GM12878 (cell line): ENCODE measurements around the gene RAB2B. TPM values are rescaled to one million over a fixed set of nuclear protein-coding genes. Genes with fewer than 3 reads are reported as not detected.

Experiments used
- BHLHE40 ChIP-seq, 2 experiments: fragments of 450-650 bp in 1 of 2; IDR thresholded peaks; 2 replicates each; pipeline ENCODE4 v1.6.1; 2011 to 2017; ENCODE audit warnings: low read depth in 2 of 2, borderline replicate concordance in 1 of 2, improper control_type of control experiment in 1 of 2, low read length in 1 of 2, mild to moderate bottlenecking in 1 of 2
- CEBPB ChIP-seq, 2 experiments: fragments of 150-350 bp in 1 of 2; IDR thresholded peaks; 2 replicates each; pipeline ENCODE4 v1.6.1; 2012 to 2014; ENCODE audit warnings: low read depth in 2 of 2, low read length in 2 of 2, borderline replicate concordance in 1 of 2, inconsistent platforms in 1 of 2
- CHD1 ChIP-seq: IDR thresholded peaks from 2 replicates; pipeline ENCODE4 v1.6.1; 2012; ENCODE audit warnings: low read depth, low read length, improper control_type of control experiment
- EGR1 ChIP-seq, 2 experiments: IDR thresholded peaks; 1 replicate in 1 of 2; 2 replicates in 1 of 2; pipeline ENCODE4 v1.6.1; 2011 to 2012; ENCODE audit warnings: low read depth in 2 of 2, low read length in 2 of 2, borderline replicate concordance in 1 of 2, mild to moderate bottlenecking in 1 of 2, moderate library complexity in 1 of 2
- KDM1A ChIP-seq: fragments of 200-600 bp; sonication (generic); IDR thresholded peaks from 2 replicates; pipeline ENCODE4 v1.6.1; 2016; ENCODE audit warnings: borderline replicate concordance
- MEF2A ChIP-seq: IDR thresholded peaks from 2 replicates; pipeline ENCODE4 v1.6.1; 2011; ENCODE audit warnings: low read depth, mild to moderate bottlenecking, low read length, moderate library complexity; ENCODE audit not compliant: insufficient read depth
- MEF2B ChIP-seq: fragments of 450-650 bp; IDR thresholded peaks from 2 replicates; pipeline ENCODE4 v1.6.1; 2018; ENCODE audit warnings: mild to moderate bottlenecking, moderate library complexity; ENCODE audit not compliant: partially characterized antibody, poor library complexity, severe bottlenecking
- NBN ChIP-seq: fragments of 450-650 bp; IDR thresholded peaks from 2 replicates; pipeline ENCODE4 v1.6.1; 2016
- NFIC ChIP-seq: IDR thresholded peaks from 2 replicates; pipeline ENCODE4 v1.6.1; 2012; ENCODE audit warnings: low read depth, mild to moderate bottlenecking, inconsistent platforms, low read length, moderate library complexity
- NR2F1 ChIP-seq: fragments of 450-650 bp; conservative IDR thresholded peaks from 2 replicates; pipeline ENCODE4 v1.6.1; 2017; ENCODE audit warnings: mild to moderate bottlenecking
- PAX8 ChIP-seq: fragments of 450-650 bp; IDR thresholded peaks from 2 replicates; pipeline ENCODE4 v1.6.1; 2017; ENCODE audit warnings: mild to moderate bottlenecking, moderate library complexity
- SMARCA5 ChIP-seq: fragments of 450-650 bp; IDR thresholded peaks from 2 replicates; pipeline ENCODE4 v1.6.1; 2017; ENCODE audit warnings: mild to moderate bottlenecking
- SREBF2 ChIP-seq: IDR thresholded peaks from 2 replicates; pipeline ENCODE4 v1.6.1; 2012; ENCODE audit warnings: mild to moderate bottlenecking, low read length
- ZBED1 ChIP-seq: IDR thresholded peaks from 2 replicates; pipeline ENCODE4 v1.6.1; 2016; ENCODE audit warnings: borderline replicate concordance
- ZNF384 ChIP-seq: IDR thresholded peaks from 2 replicates; pipeline ENCODE4 v1.6.1; 2012; ENCODE audit warnings: low read depth, mild to moderate bottlenecking, low read length, improper control_type of control experiment, borderline replicate concordance
- ZZZ3 ChIP-seq: IDR thresholded peaks from 2 replicates; pipeline ENCODE4 v1.6.1; 2011; ENCODE audit warnings: low read depth; ENCODE audit not compliant: control insufficient read depth, insufficient read length
- polyA plus RNA-seq, 11 experiments: library from polyadenylated mRNA; depleted of rRNA in 4 of 11; unstranded in 6 of 11; stranded (reverse) in 5 of 11; fragments of >200 nt; fragmentation: Nextera tagmentation in 4 of 11; fragmentation: Illumina TruSeq in 1 of 11; extraction: Ambion mirVana in 4 of 11; extraction: Trizol in 1 of 11; gene quantifications; 1 replicate in 1 of 11; 2 replicates in 10 of 11; pipeline versions ENCODE4 v1.2.1 to v1.2.3, GENCODE V29; 2011 to 2016; ENCODE audit warnings: inconsistent platforms in 2 of 11, missing spikeins in 2 of 11, low read depth in 1 of 11
- total RNA-seq, 4 experiments: library from RNA; depleted of rRNA in 3 of 4; stranded (reverse); fragments of >200 nt in 3 of 4; fragmentation: Illumina TruSeq in 1 of 4; extraction: Trizol in 1 of 4; gene quantifications; 2 replicates each; pipeline versions ENCODE4 v1.2.1 to v1.2.3, GENCODE V29; 2013 to 2021
- TF ChIP-seq, protein P1 (sequence below): fragments of 450-650 bp; IDR thresholded peaks from 2 replicates; pipeline ENCODE4 v1.6.1; 2017; ENCODE audit warnings: low read depth, mild to moderate bottlenecking, moderate library complexity
- TF ChIP-seq, protein P2 (sequence below): fragments of 450-650 bp; conservative IDR thresholded peaks from 2 replicates; pipeline ENCODE4 v1.6.1; 2017; ENCODE audit warnings: mild to moderate bottlenecking, moderate library complexity
- TF ChIP-seq, protein P3 (sequence below): fragments of 150-350 bp; IDR thresholded peaks from 2 replicates; pipeline ENCODE4 v1.6.1; 2016; ENCODE audit warnings: low read depth, low read length
- TF ChIP-seq, protein P4 (sequence below): IDR thresholded peaks from 2 replicates; pipeline ENCODE4 v1.6.1; 2011; ENCODE audit warnings: borderline replicate concordance, low read depth, mild to moderate bottlenecking, moderate library complexity, low read length; ENCODE audit not compliant: insufficient read depth, poor library complexity, severe bottlenecking

The RAB2B gene
- total and polyA plus RNA-seq, 10 of the 15 experiments (the other 5 are each of a cell fraction or from before 2014, with no cell fraction given), result 5.6 to 45.1 (median 12.5) TPM

DNA sequence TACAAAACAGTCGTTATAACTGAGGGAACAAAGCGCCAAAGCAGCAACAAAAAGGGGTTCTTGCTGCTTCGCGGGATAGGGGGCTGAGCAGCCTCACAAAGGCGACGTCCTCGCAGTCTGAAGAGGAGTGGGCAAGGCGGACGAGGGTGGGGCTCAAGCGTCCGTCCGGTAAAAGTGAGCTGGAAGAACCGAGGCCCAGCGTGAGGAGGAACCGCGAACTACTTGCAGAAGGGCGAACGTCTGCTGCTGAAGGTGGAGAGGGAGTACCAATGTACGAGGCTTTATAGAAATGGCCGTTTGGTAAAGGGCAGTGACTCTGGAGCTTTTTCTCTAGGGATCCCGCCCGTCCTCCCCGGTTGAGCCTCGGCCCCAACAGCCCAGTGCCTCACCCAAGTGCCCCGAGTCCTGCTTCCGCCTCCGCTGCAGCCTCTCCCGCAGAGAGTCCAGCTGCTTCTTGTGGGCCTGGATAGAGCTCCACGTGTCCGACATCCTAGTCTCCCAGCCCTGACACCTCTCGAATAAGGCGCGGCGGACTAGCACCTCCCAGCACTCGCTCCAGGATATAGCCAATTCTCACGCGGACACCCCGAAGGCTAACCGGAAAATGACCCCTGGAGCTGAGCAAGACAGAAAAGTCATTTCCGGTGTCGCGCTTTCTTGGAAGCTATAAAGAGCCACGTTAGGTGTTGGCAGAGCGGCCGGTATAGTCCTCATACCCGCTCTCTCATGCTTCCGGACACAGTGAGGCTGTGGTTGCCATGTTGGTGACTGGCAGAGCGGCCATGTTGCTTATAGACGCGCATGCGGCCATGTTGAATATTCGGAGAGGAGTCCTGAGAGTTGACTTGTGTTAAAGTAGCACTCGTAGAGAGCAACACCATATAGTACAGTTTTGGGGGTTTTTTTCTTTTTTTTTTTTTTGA lies 34.2 kb upstream of the RAB2B start, which contains the start of gene METTL3 (continued):
- 0 out of 3 replicates have a peak, but pooled peaks of 1 of the 2 experiments have one; percentile 1 for TF ChIP-seq EGR1 (IDR thresholded peaks at IDR 0.05; ENCODE audit: borderline replicate concordance in 1 of 2, low read depth in 2 of 2, low read length in 2 of 2)
- TF ChIP-seq, protein P1, sequence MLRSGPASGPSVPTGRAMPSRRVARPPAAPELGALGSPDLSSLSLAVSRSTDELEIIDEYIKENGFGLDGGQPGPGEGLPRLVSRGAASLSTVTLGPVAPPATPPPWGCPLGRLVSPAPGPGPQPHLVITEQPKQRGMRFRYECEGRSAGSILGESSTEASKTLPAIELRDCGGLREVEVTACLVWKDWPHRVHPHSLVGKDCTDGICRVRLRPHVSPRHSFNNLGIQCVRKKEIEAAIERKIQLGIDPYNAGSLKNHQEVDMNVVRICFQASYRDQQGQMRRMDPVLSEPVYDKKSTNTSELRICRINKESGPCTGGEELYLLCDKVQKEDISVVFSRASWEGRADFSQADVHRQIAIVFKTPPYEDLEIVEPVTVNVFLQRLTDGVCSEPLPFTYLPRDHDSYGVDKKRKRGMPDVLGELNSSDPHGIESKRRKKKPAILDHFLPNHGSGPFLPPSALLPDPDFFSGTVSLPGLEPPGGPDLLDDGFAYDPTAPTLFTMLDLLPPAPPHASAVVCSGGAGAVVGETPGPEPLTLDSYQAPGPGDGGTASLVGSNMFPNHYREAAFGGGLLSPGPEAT, result peak; percentile 74
- TF ChIP-seq CEBPB (IDR thresholded peaks at IDR 0.05; ENCODE audit: borderline replicate concordance in 1 of 2, low read depth in 2 of 2, low read length in 2 of 2), result no peak
- peak; percentile 71 for TF ChIP-seq NR2F1
- TF ChIP-seq KDM1A, result no peak
- no peak for TF ChIP-seq SREBF2
- TF ChIP-seq NFIC, result no peak
- no peak for TF ChIP-seq SMARCA5
- TF ChIP-seq, protein P2, sequence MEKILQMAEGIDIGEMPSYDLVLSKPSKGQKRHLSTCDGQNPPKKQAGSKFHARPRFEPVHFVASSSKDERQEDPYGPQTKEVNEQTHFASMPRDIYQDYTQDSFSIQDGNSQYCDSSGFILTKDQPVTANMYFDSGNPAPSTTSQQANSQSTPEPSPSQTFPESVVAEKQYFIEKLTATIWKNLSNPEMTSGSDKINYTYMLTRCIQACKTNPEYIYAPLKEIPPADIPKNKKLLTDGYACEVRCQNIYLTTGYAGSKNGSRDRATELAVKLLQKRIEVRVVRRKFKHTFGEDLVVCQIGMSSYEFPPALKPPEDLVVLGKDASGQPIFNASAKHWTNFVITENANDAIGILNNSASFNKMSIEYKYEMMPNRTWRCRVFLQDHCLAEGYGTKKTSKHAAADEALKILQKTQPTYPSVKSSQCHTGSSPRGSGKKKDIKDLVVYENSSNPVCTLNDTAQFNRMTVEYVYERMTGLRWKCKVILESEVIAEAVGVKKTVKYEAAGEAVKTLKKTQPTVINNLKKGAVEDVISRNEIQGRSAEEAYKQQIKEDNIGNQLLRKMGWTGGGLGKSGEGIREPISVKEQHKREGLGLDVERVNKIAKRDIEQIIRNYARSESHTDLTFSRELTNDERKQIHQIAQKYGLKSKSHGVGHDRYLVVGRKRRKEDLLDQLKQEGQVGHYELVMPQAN, result peak; percentile 96
- TF ChIP-seq BHLHE40 (IDR thresholded peaks at IDR 0.05; ENCODE audit: borderline replicate concordance in 1 of 2, low read depth in 2 of 2, low read length in 1 of 2), result no peak
- 0 out of 2 replicates have a peak, but pooled peaks have one; percentile 16 for TF ChIP-seq MEF2A
- TF ChIP-seq ZNF384, result no peak
- TF ChIP-seq, protein P3, sequence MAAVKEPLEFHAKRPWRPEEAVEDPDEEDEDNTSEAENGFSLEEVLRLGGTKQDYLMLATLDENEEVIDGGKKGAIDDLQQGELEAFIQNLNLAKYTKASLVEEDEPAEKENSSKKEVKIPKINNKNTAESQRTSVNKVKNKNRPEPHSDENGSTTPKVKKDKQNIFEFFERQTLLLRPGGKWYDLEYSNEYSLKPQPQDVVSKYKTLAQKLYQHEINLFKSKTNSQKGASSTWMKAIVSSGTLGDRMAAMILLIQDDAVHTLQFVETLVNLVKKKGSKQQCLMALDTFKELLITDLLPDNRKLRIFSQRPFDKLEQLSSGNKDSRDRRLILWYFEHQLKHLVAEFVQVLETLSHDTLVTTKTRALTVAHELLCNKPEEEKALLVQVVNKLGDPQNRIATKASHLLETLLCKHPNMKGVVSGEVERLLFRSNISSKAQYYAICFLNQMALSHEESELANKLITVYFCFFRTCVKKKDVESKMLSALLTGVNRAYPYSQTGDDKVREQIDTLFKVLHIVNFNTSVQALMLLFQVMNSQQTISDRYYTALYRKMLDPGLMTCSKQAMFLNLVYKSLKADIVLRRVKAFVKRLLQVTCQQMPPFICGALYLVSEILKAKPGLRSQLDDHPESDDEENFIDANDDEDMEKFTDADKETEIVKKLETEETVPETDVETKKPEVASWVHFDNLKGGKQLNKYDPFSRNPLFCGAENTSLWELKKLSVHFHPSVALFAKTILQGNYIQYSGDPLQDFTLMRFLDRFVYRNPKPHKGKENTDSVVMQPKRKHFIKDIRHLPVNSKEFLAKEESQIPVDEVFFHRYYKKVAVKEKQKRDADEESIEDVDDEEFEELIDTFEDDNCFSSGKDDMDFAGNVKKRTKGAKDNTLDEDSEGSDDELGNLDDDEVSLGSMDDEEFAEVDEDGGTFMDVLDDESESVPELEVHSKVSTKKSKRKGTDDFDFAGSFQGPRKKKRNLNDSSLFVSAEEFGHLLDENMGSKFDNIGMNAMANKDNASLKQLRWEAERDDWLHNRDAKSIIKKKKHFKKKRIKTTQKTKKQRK, result no peak
- no peak for TF ChIP-seq ZZZ3
- TF ChIP-seq, protein P4, sequence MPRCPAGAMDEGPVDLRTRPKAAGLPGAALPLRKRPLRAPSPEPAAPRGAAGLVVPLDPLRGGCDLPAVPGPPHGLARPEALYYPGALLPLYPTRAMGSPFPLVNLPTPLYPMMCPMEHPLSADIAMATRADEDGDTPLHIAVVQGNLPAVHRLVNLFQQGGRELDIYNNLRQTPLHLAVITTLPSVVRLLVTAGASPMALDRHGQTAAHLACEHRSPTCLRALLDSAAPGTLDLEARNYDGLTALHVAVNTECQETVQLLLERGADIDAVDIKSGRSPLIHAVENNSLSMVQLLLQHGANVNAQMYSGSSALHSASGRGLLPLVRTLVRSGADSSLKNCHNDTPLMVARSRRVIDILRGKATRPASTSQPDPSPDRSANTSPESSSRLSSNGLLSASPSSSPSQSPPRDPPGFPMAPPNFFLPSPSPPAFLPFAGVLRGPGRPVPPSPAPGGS, result no peak
- TF ChIP-seq NBN, result peak; percentile 90
- TF ChIP-seq PAX8, result no peak
- peak; percentile 9 for TF ChIP-seq MEF2B
- TF ChIP-seq CHD1, result no peak
- TF ChIP-seq ZBED1, result no peak
